Measurements from ENCODE around the gene MIGA2. TPM values are rescaled to one million over a fixed set of nuclear protein-coding genes. Genes with fewer than 3 reads are reported as not detected.

The MIGA2 gene
- total and polyA plus RNA-seq, 9 of the 15 experiments (the other 6 are each of a cell fraction or from before 2014, with no cell fraction given) = 0.15 to 54.1 (median 18.0) TPM

GRCh38 chr9:129028192-129028966 lies 8.0 kb upstream of the MIGA2 start, which contains the start of gene SH3GLB2 (continued):
- TF ChIP-seq ZNF764 (CRISPR knock-in tag; IDR thresholded peaks at IDR 0.05; ENCODE audit: low read depth) (no peak), BCL6 (CRISPR knock-in tag; IDR thresholded peaks at IDR 0.05) (no peak), FOXK2 (conservative IDR thresholded peaks at IDR 0.05 in 1 of 2, IDR thresholded peaks at IDR 0.05 in 1 of 2; ENCODE audit: low read depth in 2 of 2) (0 out of 4 replicates have a peak, but pooled peaks of 1 of the 2 experiments have one; percentile 22), ZNF512 (tag; IDR thresholded peaks at IDR 0.05) (no peak), HSF4 (CRISPR knock-in tag; IDR thresholded peaks at IDR 0.05; ENCODE audit: borderline replicate concordance) (no peak), SLC30A9 (CRISPR knock-in tag; IDR thresholded peaks at IDR 0.05) (no peak), EGR1 (conservative IDR thresholded peaks at IDR 0.05) (peak; percentile 71), MIER1 (IDR thresholded peaks at IDR 0.05; ENCODE audit: low read depth) (no peak), RBM34 (IDR thresholded peaks at IDR 0.05; ENCODE audit: borderline replicate concordance, insufficient read depth, low read length) (no peak), CEBPG (CRISPR knock-in tag; IDR thresholded peaks at IDR 0.05) (no peak; the same call in 1 of the 2 replicates), CEBPG (tag; conservative IDR thresholded peaks at IDR 0.05 in 1 of 2, IDR thresholded peaks at IDR 0.05 in 1 of 2) (peak; percentile 75 to 84), ZNF165 (CRISPR knock-in tag; IDR thresholded peaks at IDR 0.05; ENCODE audit: borderline replicate concordance) (no peak), SMC3 (conservative IDR thresholded peaks at IDR 0.05; ENCODE audit: insufficient read depth, low read depth, low read length) (peak; percentile 21; the same call in 1 of the 2 replicates), CTCF (IDR thresholded peaks at IDR 0.05 in 2 of 3, conservative IDR thresholded peaks at IDR 0.05 in 1 of 3; ENCODE audit: insufficient read depth in 2 of 3, low read depth in 1 of 3, low read length in 3 of 3) (peak; percentile 77 to 92 (median 88)), U2AF1 (optimal IDR thresholded peaks at IDR 0.05; ENCODE audit: low read depth, low read length) (no peak), JUN (IDR thresholded peaks at IDR 0.05; ENCODE audit: borderline replicate concordance, low read depth, low read length) (no peak), JUN (CRISPR knock-in tag; IDR thresholded peaks at IDR 0.05; ENCODE audit: borderline replicate concordance) (no peak), MAZ (CRISPR knock-in tag; conservative IDR thresholded peaks at IDR 0.05 in 1 of 2, IDR thresholded peaks at IDR 0.05 in 1 of 2) (peak in 1 of 2 experiments; percentile 93; a peak in 2 of 4 replicates), SRF (CRISPR knock-in tag; IDR thresholded peaks at IDR 0.05) (0 out of 4 replicates have a peak, but pooled peaks of 1 of the 2 experiments have one; percentile 24), NR2F6 (CRISPR knock-in tag; IDR thresholded peaks at IDR 0.05) (no peak), THRA (IDR thresholded peaks at IDR 0.05) (no peak)
